Trophoblast cell (in vitro differentiated cells and primary cell): ENCODE results near the gene SELENOF.
"Not testable (repeated sequence)": the region's sequence is repeated elsewhere in the genome, so short reads cannot be mapped to it uniquely, and the experiment has no call there.

ENCODE experiments used
- DNase-seq, 2 donors: peaks; one replicate each; pipeline ENCODE4 v3.0.0-alpha.2; 2016
- H2AFZ ChIP-seq: 2 replicates; pipeline ENCODE4 v1.6.1; 2013; ENCODE audit warnings: low read length, moderate library complexity, mild to moderate bottlenecking; ENCODE audit not compliant: insufficient read depth, poor library complexity
- H2AK5ac ChIP-seq: 2 replicates; pipeline ENCODE4 v1.6.1; 2013; ENCODE audit warnings: mild to moderate bottlenecking, low read length
- H2BK120ac ChIP-seq: 2 replicates; pipeline ENCODE4 v1.6.1; 2013; ENCODE audit warnings: low read length, mild to moderate bottlenecking, moderate library complexity; ENCODE audit not compliant: insufficient read depth, poor library complexity
- H2BK12ac ChIP-seq: 2 replicates; pipeline ENCODE4 v1.6.1; 2013; ENCODE audit warnings: mild to moderate bottlenecking, low read length, moderate library complexity
- H2BK5ac ChIP-seq: 2 replicates; pipeline ENCODE4 v1.6.1; 2013; ENCODE audit warnings: low read length, low read depth, moderate library complexity, mild to moderate bottlenecking; ENCODE audit not compliant: poor library complexity
- H3K14ac ChIP-seq: 2 replicates; pipeline ENCODE4 v1.6.1; 2013; ENCODE audit warnings: mild to moderate bottlenecking, low read length
- H3K18ac ChIP-seq: 2 replicates; pipeline ENCODE4 v1.6.1; 2013; ENCODE audit warnings: mild to moderate bottlenecking, low read length
- H3K23ac ChIP-seq: 2 replicates; pipeline ENCODE4 v1.6.1; 2013; ENCODE audit warnings: low read length
- H3K27ac ChIP-seq: 2 replicates; pipeline ENCODE4 v1.5.1; 2013; ENCODE audit warnings: low read depth, mild to moderate bottlenecking, inconsistent platforms, low read length, moderate library complexity
- H3K27me3 ChIP-seq: 2 replicates; pipeline ENCODE4 v1.6.1; 2013; ENCODE audit warnings: inconsistent platforms, mild to moderate bottlenecking, low read length, moderate library complexity; ENCODE audit not compliant: insufficient read depth
- H3K36me3 ChIP-seq, 2 experiments: 1 replicate in 1 of 2; 2 replicates in 1 of 2; pipeline ENCODE4 v1.6.1; 2013; ENCODE audit warnings: low read length in 2 of 2, mild to moderate bottlenecking in 2 of 2, moderate library complexity in 1 of 2; ENCODE audit not compliant: insufficient read depth in 2 of 2, control insufficient read depth in 1 of 2
- H3K4ac ChIP-seq: 2 replicates; pipeline ENCODE4 v1.6.1; 2013; ENCODE audit warnings: low read depth, mild to moderate bottlenecking, low read length, moderate library complexity
- H3K4me1 ChIP-seq, 2 experiments: 1 replicate in 1 of 2; 2 replicates in 1 of 2; pipeline ENCODE4 v1.6.1; 2013; ENCODE audit warnings: low read length in 2 of 2, mild to moderate bottlenecking in 2 of 2, moderate library complexity in 1 of 2; ENCODE audit not compliant: insufficient read depth in 2 of 2, control insufficient read depth in 1 of 2
- H3K4me2 ChIP-seq: 2 replicates; pipeline ENCODE4 v1.6.1; 2013; ENCODE audit warnings: inconsistent platforms, mild to moderate bottlenecking, low read length, moderate library complexity
- H3K4me3 ChIP-seq: 2 replicates; pipeline ENCODE4 v1.5.1; 2013; ENCODE audit warnings: mild to moderate bottlenecking, low read depth, low read length, inconsistent platforms
- H3K79me1 ChIP-seq: one replicate; pipeline ENCODE4 v1.6.1; 2013; ENCODE audit warnings: low read length
- H3K79me2 ChIP-seq: 2 replicates; pipeline ENCODE4 v1.6.1; 2013; ENCODE audit warnings: low read length, mild to moderate bottlenecking; ENCODE audit not compliant: control insufficient read depth, insufficient read depth, poor library complexity
- H3K9ac ChIP-seq: 2 replicates; pipeline ENCODE4 v1.6.1; 2013; ENCODE audit warnings: mild to moderate bottlenecking, low read length
- H3K9me3 ChIP-seq: 2 replicates; pipeline ENCODE4 v1.6.1; 2013; ENCODE audit warnings: low read depth, mild to moderate bottlenecking, control low read depth, inconsistent platforms, low read length; ENCODE audit not compliant: insufficient read depth
- H4K12ac ChIP-seq: 2 replicates; pipeline ENCODE4 v1.6.1; 2013; ENCODE audit warnings: low read depth, mild to moderate bottlenecking, low read length, moderate library complexity
- H4K8ac ChIP-seq: 2 replicates; pipeline ENCODE4 v1.6.1; 2013; ENCODE audit warnings: low read depth, mild to moderate bottlenecking, low read length, moderate library complexity
- H4K91ac ChIP-seq: one replicate; pipeline ENCODE4 v1.6.1; 2013; ENCODE audit warnings: low read depth, mild to moderate bottlenecking, low read length, moderate library complexity
- WGBS: extraction: QIAGEN DNeasy Blood & Tissue Kit; methylation state at CpG from one replicate; pipeline ENCODE4 v1.1.7; 2013; ENCODE audit warnings: missing lambda C conversion rate; ENCODE audit not compliant: insufficient read length, insufficient coverage; ENCODE audit errors: extremely low coverage; 5-methylcytosine and 5-hydroxymethylcytosine counted together

The SELENOF gene

GRCh38 chr1:86819970-86820369 is 94.0 kb downstream of the SELENOF start:
- H2AK5ac ChIP-seq, H3K9me3 ChIP-seq, H3K23ac ChIP-seq, H2BK120ac ChIP-seq, H4K8ac ChIP-seq, H3K36me3 ChIP-seq, H4K91ac ChIP-seq, H3K4me2 ChIP-seq, DNase-seq, H3K79me1 ChIP-seq, H3K27ac ChIP-seq, H3K9ac ChIP-seq, H3K4me1 ChIP-seq, H3K79me2 ChIP-seq, H3K4ac ChIP-seq, H2BK5ac ChIP-seq, H4K12ac ChIP-seq, H2BK12ac ChIP-seq, H3K18ac ChIP-seq, H3K4me3 ChIP-seq, H2AFZ ChIP-seq, H3K27me3 ChIP-seq, H3K14ac ChIP-seq: not testable (repeated sequence)
- WGBS, result no CpG with 5 or more reads among the region's 5 CpGs

GRCh38 chr1:86817246-86817826 is 96.6 kb downstream of the SELENOF start:
- not testable (repeated sequence) for H4K12ac ChIP-seq, H2AFZ ChIP-seq, H3K14ac ChIP-seq, H3K18ac ChIP-seq, H3K9me3 ChIP-seq, H2BK5ac ChIP-seq, H2AK5ac ChIP-seq, H3K4me2 ChIP-seq, H3K36me3 ChIP-seq, H3K27me3 ChIP-seq, H3K4ac ChIP-seq, H3K9ac ChIP-seq, DNase-seq, H4K91ac ChIP-seq, H3K79me2 ChIP-seq, H2BK12ac ChIP-seq, H2BK120ac ChIP-seq, H3K27ac ChIP-seq, H4K8ac ChIP-seq, H3K4me1 ChIP-seq, H3K79me1 ChIP-seq, H3K4me3 ChIP-seq, H3K23ac ChIP-seq
- WGBS, result no CpG with 5 or more reads among the region's 5 CpGs

- not testable (repeated sequence) for H2AFZ ChIP-seq, H3K9ac ChIP-seq, H3K4me3 ChIP-seq, H2BK120ac ChIP-seq, H3K9me3 ChIP-seq, H3K27me3 ChIP-seq, H3K36me3 ChIP-seq, H3K79me1 ChIP-seq, H3K18ac ChIP-seq, H4K91ac ChIP-seq, H4K8ac ChIP-seq, DNase-seq, H2BK5ac ChIP-seq, H3K27ac ChIP-seq, H3K4me1 ChIP-seq, H3K79me2 ChIP-seq, H3K23ac ChIP-seq, H3K4me2 ChIP-seq, H3K4ac ChIP-seq, H2AK5ac ChIP-seq, H2BK12ac ChIP-seq, H3K14ac ChIP-seq, H4K12ac ChIP-seq
- no CpG with 5 or more reads among the region's 5 CpGs for WGBS
Observed at GRCh38 chr1:86814118-86814517, 99.8 kb downstream of the SELENOF start.
